ENCODE results near the gene LRP2.

Gene LRP2

DNA sequence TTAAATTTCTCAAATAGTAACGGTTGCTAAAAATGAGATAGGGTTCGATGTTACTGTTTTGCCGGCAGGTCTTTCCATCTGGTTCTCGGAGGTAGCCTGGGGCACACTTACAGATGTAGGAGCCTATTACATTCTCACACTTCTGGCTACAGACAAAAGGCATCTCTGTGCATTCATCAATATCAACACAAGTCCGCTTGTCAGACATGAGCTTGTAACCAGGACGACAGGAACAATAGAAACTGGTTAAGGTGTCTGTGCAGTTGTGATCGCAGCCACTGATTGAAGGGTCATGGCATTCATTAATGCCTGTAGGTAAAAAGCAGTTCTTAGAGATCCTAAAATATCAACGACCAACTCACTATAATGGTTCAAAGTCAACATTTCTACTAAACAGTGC lies 176.6 kb downstream of the LRP2 start:
- Histone ChIP-seq H3K27ac (ENCODE audit: low read length) (no peak overlapping the region), H3K4me3 (ENCODE audit: low read length) (no peak overlapping the region), H3K27me3 (ENCODE audit: control insufficient read depth, insufficient read depth, low read length) (no peaks in the 10 kb centered on the region), H3K36me3 (ENCODE audit: control insufficient read depth, low read depth, low read length) (no peaks in the 10 kb centered on the region), H3K9ac (ENCODE audit: low read length) (no peak overlapping the region), H3K9me3 (ENCODE audit: control insufficient read depth, low read depth, low read length) (no peaks in the 10 kb centered on the region), H3K4me1 (ENCODE audit: control insufficient read depth, low read depth, low read length) (no peaks in the 10 kb centered on the region)

DNA sequence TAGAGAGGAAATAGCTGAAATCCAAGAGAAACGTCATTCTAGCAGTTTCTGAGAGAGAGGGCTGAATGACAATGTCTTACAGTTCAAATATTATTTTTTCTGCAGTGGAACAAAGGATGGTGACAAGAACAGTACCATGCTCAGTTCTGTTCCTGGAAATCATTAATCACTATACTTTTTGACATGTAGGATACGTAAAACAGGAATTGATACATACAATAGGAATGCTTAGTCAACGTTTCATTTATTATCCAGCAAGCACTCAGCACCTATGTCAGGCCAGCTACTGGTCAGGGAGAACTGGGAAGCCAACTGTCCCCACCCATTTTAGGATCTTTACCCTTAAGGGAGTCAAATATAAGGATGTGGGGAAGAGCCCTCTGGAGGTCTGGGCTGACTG lies 178.3 kb downstream of the LRP2 start:
- H3K27me3 ChIP-seq (ENCODE audit: control insufficient read depth, insufficient read depth, low read length) = no peaks in the 10 kb centered on the region
- no peak overlapping the region for H3K9ac ChIP-seq (ENCODE audit: low read length)
- H3K27ac ChIP-seq (ENCODE audit: low read length) = no peak overlapping the region
- H3K4me3 ChIP-seq (ENCODE audit: low read length) = no peak overlapping the region
- no peaks in the 10 kb centered on the region for H3K4me1 ChIP-seq (ENCODE audit: control insufficient read depth, low read depth, low read length)
- H3K36me3 ChIP-seq (ENCODE audit: control insufficient read depth, low read depth, low read length) = no peaks in the 10 kb centered on the region
- no peaks in the 10 kb centered on the region for H3K9me3 ChIP-seq (ENCODE audit: control insufficient read depth, low read depth, low read length)

DNA sequence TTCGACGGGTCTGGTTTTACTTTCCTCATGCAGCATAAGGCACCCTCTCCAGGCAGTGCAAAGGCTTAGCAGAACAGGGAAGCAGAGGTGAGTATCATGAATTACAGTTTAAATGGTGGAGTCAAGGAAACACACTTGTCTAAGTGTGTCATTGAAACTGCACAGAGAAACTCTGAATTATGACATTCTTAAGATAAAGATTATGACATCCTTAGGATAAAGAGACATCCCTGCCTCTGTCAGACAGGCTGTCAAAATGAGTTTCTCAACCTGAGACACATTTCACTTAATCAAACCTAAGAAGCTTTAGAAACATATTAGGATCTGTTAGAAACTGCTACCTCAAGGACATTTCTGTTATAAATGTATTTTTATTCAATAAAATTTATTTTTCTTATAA lies 179.8 kb downstream of the LRP2 start:
- H3K9ac ChIP-seq (ENCODE audit: low read length) = no peak overlapping the region
- H3K4me1 ChIP-seq (ENCODE audit: control insufficient read depth, low read depth, low read length) = no peaks in the 10 kb centered on the region
- H3K27me3 ChIP-seq (ENCODE audit: control insufficient read depth, insufficient read depth, low read length) = no peaks in the 10 kb centered on the region
- no peaks in the 10 kb centered on the region for H3K36me3 ChIP-seq (ENCODE audit: control insufficient read depth, low read depth, low read length)
- no peak overlapping the region for H3K4me3 ChIP-seq (ENCODE audit: low read length)
- no peaks in the 10 kb centered on the region for H3K9me3 ChIP-seq (ENCODE audit: control insufficient read depth, low read depth, low read length)
- no peak overlapping the region for H3K27ac ChIP-seq (ENCODE audit: low read length)

- no peak overlapping the region for H3K27ac ChIP-seq (ENCODE audit: low read length)
- no peaks in the 10 kb centered on the region for H3K4me1 ChIP-seq (ENCODE audit: control insufficient read depth, low read depth, low read length)
Measured at GRCh38 chr2:169178804-169179390, 183.4 kb downstream of the LRP2 start.

DNA sequence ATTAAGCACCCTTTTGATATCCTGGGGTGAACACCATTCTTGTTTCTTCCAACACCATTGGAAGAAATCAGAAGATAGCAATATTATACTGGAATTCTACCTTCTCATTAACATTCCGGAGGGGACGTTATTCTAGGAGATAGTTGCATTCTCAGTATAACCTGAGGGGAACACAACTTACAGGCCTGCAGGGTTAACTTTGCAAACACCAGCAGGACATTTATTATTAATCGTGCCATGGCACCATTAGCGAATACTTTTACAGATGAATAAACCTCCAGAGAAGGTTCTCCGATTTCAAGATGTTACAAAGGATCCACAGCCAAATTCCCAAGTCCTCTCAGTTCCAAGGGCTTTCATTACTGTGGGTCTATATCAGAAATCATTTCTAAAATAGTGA lies 184.0 kb downstream of the LRP2 start:
- no peak overlapping the region for H3K9ac ChIP-seq (ENCODE audit: low read length)
- no peak overlapping the region for H3K4me3 ChIP-seq (ENCODE audit: low read length)
- no peaks in the 10 kb centered on the region for H3K27me3 ChIP-seq (ENCODE audit: control insufficient read depth, insufficient read depth, low read length)
- no peaks in the 10 kb centered on the region for H3K36me3 ChIP-seq (ENCODE audit: control insufficient read depth, low read depth, low read length)
- H3K4me1 ChIP-seq (ENCODE audit: control insufficient read depth, low read depth, low read length) = no peaks in the 10 kb centered on the region
- no peaks in the 10 kb centered on the region for H3K9me3 ChIP-seq (ENCODE audit: control insufficient read depth, low read depth, low read length)
- H3K27ac ChIP-seq (ENCODE audit: low read length) = no peak overlapping the region

More at GRCh38 chr2:169178804-169179390, 183.4 kb downstream of the LRP2 start:
- Histone ChIP-seq H3K36me3 (ENCODE audit: control insufficient read depth, low read depth, low read length) (no peaks in the 10 kb centered on the region), H3K4me3 (ENCODE audit: low read length) (no peak overlapping the region), H3K9ac (ENCODE audit: low read length) (no peak overlapping the region), H3K27me3 (ENCODE audit: control insufficient read depth, insufficient read depth, low read length) (no peaks in the 10 kb centered on the region), H3K9me3 (ENCODE audit: control insufficient read depth, low read depth, low read length) (no peaks in the 10 kb centered on the region)

DNA sequence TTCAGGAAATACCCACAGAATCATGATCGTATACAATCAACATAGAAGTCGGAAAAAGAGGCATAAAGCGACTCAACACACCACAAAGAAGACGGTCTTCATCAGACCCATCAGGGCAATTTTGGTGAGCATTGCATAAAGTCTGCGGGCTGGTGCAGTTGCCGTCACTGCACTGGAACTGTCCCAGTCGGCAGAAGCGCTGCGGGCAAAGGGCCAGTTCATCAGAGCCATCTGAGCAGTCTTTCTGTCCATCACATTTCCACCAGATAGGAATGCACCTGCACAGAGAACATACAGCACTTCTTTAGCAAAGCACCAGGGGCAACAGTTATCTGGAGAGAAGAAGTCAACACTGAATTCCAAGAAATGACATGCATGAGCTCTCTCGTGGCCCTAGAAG lies 187.2 kb downstream of the LRP2 start:
- H3K4me1 ChIP-seq (ENCODE audit: control insufficient read depth, low read depth, low read length) = no peaks in the 10 kb centered on the region
- H3K36me3 ChIP-seq (ENCODE audit: control insufficient read depth, low read depth, low read length) = no peaks in the 10 kb centered on the region
- no peak overlapping the region for H3K27ac ChIP-seq (ENCODE audit: low read length)
- H3K9ac ChIP-seq (ENCODE audit: low read length) = no peak overlapping the region
- no peaks in the 10 kb centered on the region for H3K27me3 ChIP-seq (ENCODE audit: control insufficient read depth, insufficient read depth, low read length)
- H3K4me3 ChIP-seq (ENCODE audit: low read length) = no peak overlapping the region
- H3K9me3 ChIP-seq (ENCODE audit: control insufficient read depth, low read depth, low read length) = no peaks in the 10 kb centered on the region

- no peak overlapping the region for H3K27ac ChIP-seq (ENCODE audit: low read length)
- no peak overlapping the region for H3K9ac ChIP-seq (ENCODE audit: low read length)
- H3K36me3 ChIP-seq (ENCODE audit: control insufficient read depth, low read depth, low read length) = no peaks in the 10 kb centered on the region
- no peaks in the 10 kb centered on the region for H3K9me3 ChIP-seq (ENCODE audit: control insufficient read depth, low read depth, low read length)
- H3K27me3 ChIP-seq (ENCODE audit: control insufficient read depth, insufficient read depth, low read length) = no peaks in the 10 kb centered on the region
- no peaks in the 10 kb centered on the region for H3K4me1 ChIP-seq (ENCODE audit: control insufficient read depth, low read depth, low read length)
- no peak overlapping the region for H3K4me3 ChIP-seq (ENCODE audit: low read length)
Measured at GRCh38 chr2:169173876-169174275, 188.5 kb downstream of the LRP2 start.

DNA sequence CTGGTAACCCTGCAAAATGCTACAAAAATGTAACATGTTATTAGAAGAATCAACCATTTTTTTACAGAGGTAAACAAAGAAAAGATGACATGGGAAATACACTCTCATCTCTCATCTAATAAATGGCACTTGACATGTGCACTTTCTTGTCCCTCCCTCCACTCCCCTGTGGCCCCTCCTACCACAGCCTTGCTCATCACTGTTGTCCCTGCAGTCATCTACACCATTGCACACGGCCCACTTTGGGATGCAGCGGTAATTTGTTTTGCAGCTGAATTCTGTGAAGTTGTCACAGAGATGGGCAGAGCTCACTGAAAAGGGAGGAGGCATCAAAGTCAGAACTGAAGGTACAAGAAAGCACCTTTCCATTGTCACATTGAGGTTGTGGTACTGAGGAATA lies 189.4 kb downstream of the LRP2 start:
- H3K9me3 ChIP-seq (ENCODE audit: control insufficient read depth, low read depth, low read length) = no peaks in the 10 kb centered on the region
- no peaks in the 10 kb centered on the region for H3K27me3 ChIP-seq (ENCODE audit: control insufficient read depth, insufficient read depth, low read length)
- no peaks in the 10 kb centered on the region for H3K4me1 ChIP-seq (ENCODE audit: control insufficient read depth, low read depth, low read length)
- no peak overlapping the region for H3K4me3 ChIP-seq (ENCODE audit: low read length)
- H3K9ac ChIP-seq (ENCODE audit: low read length) = no peak overlapping the region
- no peak overlapping the region for H3K27ac ChIP-seq (ENCODE audit: low read length)
- H3K36me3 ChIP-seq (ENCODE audit: control insufficient read depth, low read depth, low read length) = no peaks in the 10 kb centered on the region

DNA sequence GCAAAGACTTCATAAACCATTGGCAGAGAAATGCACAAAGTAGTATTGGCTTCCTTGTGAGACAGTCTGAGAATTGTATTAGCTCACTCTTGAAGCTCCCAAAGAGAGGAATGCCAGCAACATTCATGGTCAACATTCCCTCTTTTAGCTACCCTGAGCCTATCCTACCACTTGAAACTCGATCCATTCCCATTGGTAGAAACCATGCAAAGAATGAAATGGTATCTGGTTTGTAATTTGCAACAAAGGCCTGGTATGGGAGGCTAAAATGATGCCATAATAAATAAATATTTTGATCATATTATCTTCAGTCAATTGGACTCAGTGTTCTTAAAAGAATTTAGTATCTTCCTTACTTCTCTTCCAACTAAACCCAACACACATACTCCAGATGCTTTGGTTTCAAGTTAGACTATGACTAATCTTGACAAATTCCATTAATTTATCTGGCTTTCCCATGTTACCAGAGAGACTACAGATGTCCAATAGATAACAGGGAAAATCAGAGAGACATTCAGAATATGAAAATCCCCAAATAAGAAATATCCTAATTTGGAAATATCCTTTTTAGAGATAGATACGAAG lies 190.1 kb downstream of the LRP2 start:
- Histone ChIP-seq H3K27me3 (ENCODE audit: control insufficient read depth, insufficient read depth, low read length) (no peaks in the 10 kb centered on the region), H3K4me1 (ENCODE audit: control insufficient read depth, low read depth, low read length) (no peaks in the 10 kb centered on the region), H3K27ac (ENCODE audit: low read length) (no peak overlapping the region), H3K4me3 (ENCODE audit: low read length) (no peak overlapping the region), H3K9me3 (ENCODE audit: control insufficient read depth, low read depth, low read length) (no peaks in the 10 kb centered on the region), H3K36me3 (ENCODE audit: control insufficient read depth, low read depth, low read length) (no peaks in the 10 kb centered on the region), H3K9ac (ENCODE audit: low read length) (no peak overlapping the region)

GRCh38 chr2:169165791-169166190 lies 196.5 kb downstream of the LRP2 start:
- H3K9me3 ChIP-seq (ENCODE audit: control insufficient read depth, low read depth, low read length) = no peaks in the 10 kb centered on the region
- H3K36me3 ChIP-seq (ENCODE audit: control insufficient read depth, low read depth, low read length) = no peaks in the 10 kb centered on the region
- no peaks in the 10 kb centered on the region for H3K4me1 ChIP-seq (ENCODE audit: control insufficient read depth, low read depth, low read length)
- no peak overlapping the region for H3K4me3 ChIP-seq (ENCODE audit: low read length)
- no peak overlapping the region for H3K27ac ChIP-seq (ENCODE audit: low read length)
- H3K9ac ChIP-seq (ENCODE audit: low read length) = no peak overlapping the region
- H3K27me3 ChIP-seq (ENCODE audit: control insufficient read depth, insufficient read depth, low read length) = no peaks in the 10 kb centered on the region

GRCh38 chr2:169164311-169164710 lies 198.0 kb downstream of the LRP2 start:
- no peaks in the 10 kb centered on the region for H3K27me3 ChIP-seq (ENCODE audit: control insufficient read depth, insufficient read depth, low read length)
- no peaks in the 10 kb centered on the region for H3K9me3 ChIP-seq (ENCODE audit: control insufficient read depth, low read depth, low read length)
- no peaks in the 10 kb centered on the region for H3K4me1 ChIP-seq (ENCODE audit: control insufficient read depth, low read depth, low read length)
- H3K9ac ChIP-seq (ENCODE audit: low read length) = no peak overlapping the region
- no peaks in the 10 kb centered on the region for H3K36me3 ChIP-seq (ENCODE audit: control insufficient read depth, low read depth, low read length)
- H3K27ac ChIP-seq (ENCODE audit: low read length) = no peak overlapping the region
- no peak overlapping the region for H3K4me3 ChIP-seq (ENCODE audit: low read length)

DNA sequence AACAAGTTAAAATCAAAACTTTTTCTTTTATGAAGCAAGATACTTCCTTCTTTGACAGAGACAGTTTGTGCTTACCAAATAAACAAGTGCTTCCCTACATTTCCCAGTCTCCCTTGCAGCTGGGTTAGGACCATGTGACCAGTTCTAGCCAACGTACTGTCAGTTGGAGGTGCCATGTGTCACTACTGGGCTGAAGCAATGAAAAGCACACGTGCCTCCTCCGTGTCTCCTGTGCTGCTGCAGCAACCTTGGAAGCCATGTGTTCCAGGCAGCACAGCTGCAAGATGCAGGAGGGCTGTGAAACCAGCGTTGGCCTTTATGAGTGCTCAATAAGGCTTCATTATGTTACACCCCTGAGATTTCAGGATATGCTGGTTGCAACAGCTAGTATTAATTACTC lies 199.7 kb downstream of the LRP2 start:
- no peaks in the 10 kb centered on the region for H3K9me3 ChIP-seq (ENCODE audit: control insufficient read depth, low read depth, low read length)
- no peaks in the 10 kb centered on the region for H3K36me3 ChIP-seq (ENCODE audit: control insufficient read depth, low read depth, low read length)
- H3K4me3 ChIP-seq (ENCODE audit: low read length) = no peak overlapping the region
- no peaks in the 10 kb centered on the region for H3K4me1 ChIP-seq (ENCODE audit: control insufficient read depth, low read depth, low read length)
- no peak overlapping the region for H3K27ac ChIP-seq (ENCODE audit: low read length)
- H3K9ac ChIP-seq (ENCODE audit: low read length) = no peak overlapping the region
- H3K27me3 ChIP-seq (ENCODE audit: control insufficient read depth, insufficient read depth, low read length) = no peaks in the 10 kb centered on the region

All from iPS-18a (cell line).